Natural killer cell treated with Interleukin-12 subunit alpha and Interleukin-12 subunit beta and Interleukin-15 and Interleukin-18, amount 100 ng/mL, for 72 hours (primary cell): ENCODE measurements around the gene EXOC3L1. TPM values are rescaled to one million over a fixed set of nuclear protein-coding genes. Genes with fewer than 3 reads are reported as not detected.

Experiments
- ATAC-seq, 2 donors: fragments of 150-1000 bp; cut with Tn5 transposase in 1 of 2; sonication (Bioruptor Pico), chemical (Tn5 transposase) in 1 of 2; 2 replicates each; pipeline ENCODE4 v1.10.0; 2021
- DNase-seq: peaks from one replicate; pipeline ENCODE4 v3.0.0; 2022; ENCODE audit warnings: low spot score
- H3K27ac Mint-ChIP-seq, 2 donors: 1 replicate in 1 of 2; 2 replicates in 1 of 2; pipeline ENCODE4 v1.8.0; 2022; ENCODE audit warnings: mixed read lengths in 2 of 2, mild to moderate bottlenecking in 1 of 2, moderate library complexity in 1 of 2
- H3K27me3 Mint-ChIP-seq, 2 donors: 1 replicate in 1 of 2; 2 replicates in 1 of 2; pipeline ENCODE4 v1.8.0; 2022; ENCODE audit warnings: mixed read lengths in 2 of 2
- H3K36me3 Mint-ChIP-seq: one replicate; pipeline ENCODE4 v1.8.0; 2022; ENCODE audit warnings: mixed read lengths
- H3K4me1 Mint-ChIP-seq, 2 donors: 1 replicate in 1 of 2; 2 replicates in 1 of 2; pipeline ENCODE4 v1.8.0; 2022; ENCODE audit warnings: low read depth in 2 of 2, mixed read lengths in 2 of 2, mild to moderate bottlenecking in 1 of 2
- H3K4me3 Mint-ChIP-seq: one replicate; pipeline ENCODE4 v1.8.0; 2022; ENCODE audit warnings: mixed read lengths
- H3K9me3 Mint-ChIP-seq: 2 replicates; pipeline ENCODE4 v1.8.0; 2022; ENCODE audit warnings: mixed read lengths
- total RNA-seq, 2 donors: library from RNA; stranded (reverse); gene quantifications; one replicate each; pipeline ENCODE4 v1.2.3, GENCODE V29; 2022

EXOC3L1 gene
- total RNA-seq, 2 donors from 2014 or later, result 0.38 TPM; not detected in 1

DNA sequence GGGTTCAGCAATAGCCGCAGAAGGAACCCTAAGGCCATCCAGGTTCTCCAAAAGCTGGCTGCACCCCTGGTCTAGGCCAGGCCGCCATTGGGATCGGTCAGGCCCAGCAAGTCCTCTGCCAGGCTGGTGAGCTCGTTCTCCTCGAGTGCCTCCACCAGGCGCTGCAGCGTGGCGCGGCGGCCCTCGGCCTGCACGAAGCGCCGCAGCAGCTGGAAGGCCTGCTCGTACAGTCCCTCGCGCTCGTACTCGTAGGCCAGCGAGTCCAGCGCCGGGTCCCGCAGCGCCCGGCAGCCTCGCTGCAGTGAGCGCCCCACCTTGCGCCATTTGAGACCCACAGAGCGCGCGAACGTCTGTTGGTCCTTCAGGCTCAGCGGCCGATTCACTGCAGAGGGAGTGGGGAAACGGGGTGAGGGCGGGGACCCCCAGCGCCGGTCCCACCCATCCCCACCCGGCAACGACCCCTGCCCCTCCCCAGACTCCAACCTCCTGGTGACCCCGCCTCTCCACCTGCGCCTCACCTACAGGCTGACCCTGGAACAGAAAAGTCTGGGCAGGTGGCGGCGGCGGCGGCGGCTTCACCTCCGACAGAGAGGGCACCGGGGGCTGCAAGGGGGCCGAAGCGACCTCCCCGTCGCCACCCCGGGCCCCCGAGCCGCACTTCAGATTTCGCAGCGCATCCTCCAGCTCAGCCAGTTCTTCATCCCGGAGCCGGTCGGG, 35.2 kb downstream of the EXOC3L1 start:
- H3K9me3 Mint-ChIP-seq, result no peaks in the 10 kb centered on the region
- H3K36me3 Mint-ChIP-seq, result no peaks in the 10 kb centered on the region
- peaks cover 7 to 12% of the 10 kb centered on the region in 2 donors for H3K27me3 Mint-ChIP-seq
- ATAC-seq (no peak), DNase-seq (no peak)
- H3K4me3 Mint-ChIP-seq, result peak overlapping the region; percentile 44
- H3K4me1 Mint-ChIP-seq, result peaks cover 29 to 42% of the 10 kb centered on the region in 2 donors
- no peak overlapping the region for H3K27ac Mint-ChIP-seq

- no peak overlapping the region for H3K27ac Mint-ChIP-seq
- H3K4me1 Mint-ChIP-seq, result peaks cover 8 to 22% of the 10 kb centered on the region in 2 donors
- ATAC-seq, result no peak
Measured at GRCh38 chr16:67151431-67152097, 38.4 kb downstream of the EXOC3L1 start.

DNA sequence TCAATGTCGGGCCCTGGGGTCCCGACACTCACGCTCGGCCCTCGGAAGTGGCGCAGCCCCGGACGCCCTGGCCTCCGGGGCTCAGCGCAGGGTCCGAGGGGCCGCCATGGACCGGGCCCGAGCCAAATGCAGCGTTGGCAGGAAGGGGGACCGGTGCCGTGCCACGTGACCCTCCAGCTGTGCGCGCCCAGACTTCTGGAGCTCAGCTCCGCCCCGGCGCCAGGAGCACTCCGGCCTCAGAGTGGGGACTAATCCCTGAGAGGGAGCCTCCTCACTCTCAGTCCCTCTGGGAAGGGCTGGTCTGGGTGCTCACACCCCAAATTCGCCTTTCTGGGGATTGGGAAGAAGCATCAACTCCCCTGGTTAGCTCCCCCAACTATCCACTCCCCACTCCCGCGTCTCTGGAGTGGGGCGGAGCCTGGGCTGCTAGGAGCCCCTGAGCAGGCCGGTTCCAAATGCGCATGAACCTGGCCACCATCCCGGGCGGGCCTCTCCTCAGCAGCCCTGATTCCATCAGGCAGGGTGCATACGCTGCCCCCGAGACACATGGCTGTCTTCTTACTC, 39.0 kb downstream of the EXOC3L1 start, which contains the start of gene B3GNT9:
TSS of gene B3GNT9 (minus strand) at position 166 of the 564 bp plus-strand sequence. CDS start 513 bp downstream, outside the sequence.
- Mint-ChIP-seq H3K27me3 (peaks cover 7 to 12% of the 10 kb centered on the region in 2 donors), H3K9me3 (no peaks in the 10 kb centered on the region), H3K27ac (no peak within 1 kb of the TSS), H3K4me1 (peaks cover 8 to 16% of the 10 kb centered on the region in 2 donors), H3K4me3 (peak within 1 kb of the TSS; percentile 60), H3K36me3 (peaks cover 5% of the 10 kb centered on the region)
- DNase-seq (no peak), ATAC-seq (peak; percentile 32 to 62)

More at GRCh38 chr16:67151431-67152097, 38.4 kb downstream of the EXOC3L1 start:
- H3K9me3 Mint-ChIP-seq, result no peaks in the 10 kb centered on the region
- peaks cover 7 to 12% of the 10 kb centered on the region in 2 donors for H3K27me3 Mint-ChIP-seq
- peaks cover 5% of the 10 kb centered on the region for H3K36me3 Mint-ChIP-seq
- H3K4me3 Mint-ChIP-seq, result peak overlapping the region; percentile 60
- no peak for DNase-seq

DNA sequence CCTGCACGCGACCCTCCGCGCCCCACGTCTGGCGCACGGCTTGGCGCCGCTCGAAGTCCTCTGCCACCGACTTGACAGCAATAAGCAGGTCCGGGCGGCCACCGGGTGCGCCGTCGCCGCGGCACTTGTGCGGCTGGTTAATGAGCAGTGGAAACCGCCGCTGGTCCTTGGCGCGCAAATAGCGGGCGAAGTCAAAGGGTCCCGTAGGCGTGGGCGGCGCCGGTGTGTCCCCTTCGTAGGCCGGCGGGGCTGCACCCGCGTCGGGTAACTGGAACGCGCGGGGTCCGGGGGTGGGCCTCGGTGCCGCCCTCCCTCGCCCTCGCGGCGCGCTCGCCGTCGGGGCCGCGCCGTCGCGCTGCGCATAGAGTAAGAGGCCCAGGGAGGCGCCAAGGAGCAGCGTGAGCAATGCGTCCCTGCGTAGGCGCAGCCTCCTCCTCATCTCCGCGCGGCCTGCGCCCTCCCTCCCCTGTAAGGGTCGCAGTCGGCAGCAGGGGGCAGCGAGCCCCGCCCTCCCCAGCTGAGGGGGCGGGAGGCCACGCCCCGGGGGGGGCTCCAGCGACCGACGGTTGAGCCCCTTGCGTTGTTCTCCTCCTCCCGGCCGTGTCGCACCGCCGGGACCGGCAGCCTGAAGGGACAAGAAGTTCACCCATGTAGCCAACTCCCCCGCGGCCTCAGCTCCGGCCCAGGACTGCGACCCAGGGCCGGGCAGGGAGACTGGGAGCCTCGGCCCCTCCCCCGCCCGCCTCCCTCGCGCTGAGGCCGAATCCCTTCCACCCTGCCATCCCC, 39.7 kb downstream of the EXOC3L1 start:
- H3K27me3 Mint-ChIP-seq, result peaks cover 7 to 12% of the 10 kb centered on the region in 2 donors
- DNase-seq (no peak), ATAC-seq (peak; percentile 59 to 61)
- peaks cover 5% of the 10 kb centered on the region for H3K36me3 Mint-ChIP-seq
- no peak overlapping the region for H3K27ac Mint-ChIP-seq
- H3K9me3 Mint-ChIP-seq, result no peaks in the 10 kb centered on the region
- H3K4me3 Mint-ChIP-seq, result no peak overlapping the region
- peaks cover 8 to 14% of the 10 kb centered on the region in 2 donors for H3K4me1 Mint-ChIP-seq

GRCh38 chr16:67149276-67150046, 40.5 kb downstream of the EXOC3L1 start:
- peak overlapping the region; percentile 22 for H3K4me3 Mint-ChIP-seq
- H3K27me3 Mint-ChIP-seq, result peaks cover 7 to 12% of the 10 kb centered on the region in 2 donors
- ATAC-seq, result no peak
- no peak overlapping the region for H3K27ac Mint-ChIP-seq
- DNase-seq, result peak; percentile 51
- peaks cover 9% of the 10 kb centered on the region for H3K36me3 Mint-ChIP-seq
- H3K4me1 Mint-ChIP-seq, result peaks cover 8 to 13% of the 10 kb centered on the region in 2 donors
- H3K9me3 Mint-ChIP-seq, result no peaks in the 10 kb centered on the region

- ATAC-seq, result no peak
- Mint-ChIP-seq H3K4me3 (peak overlapping the region; percentile 22), H3K27me3 (peaks cover 7 to 12% of the 10 kb centered on the region in 2 donors), H3K9me3 (no peaks in the 10 kb centered on the region), H3K4me1 (peaks cover 8 to 12% of the 10 kb centered on the region in 2 donors), H3K27ac (no peak overlapping the region), H3K36me3 (peaks cover 12% of the 10 kb centered on the region)
- peak; percentile 49 for DNase-seq
Measured at GRCh38 chr16:67148656-67149275, 41.2 kb downstream of the EXOC3L1 start.

DNA sequence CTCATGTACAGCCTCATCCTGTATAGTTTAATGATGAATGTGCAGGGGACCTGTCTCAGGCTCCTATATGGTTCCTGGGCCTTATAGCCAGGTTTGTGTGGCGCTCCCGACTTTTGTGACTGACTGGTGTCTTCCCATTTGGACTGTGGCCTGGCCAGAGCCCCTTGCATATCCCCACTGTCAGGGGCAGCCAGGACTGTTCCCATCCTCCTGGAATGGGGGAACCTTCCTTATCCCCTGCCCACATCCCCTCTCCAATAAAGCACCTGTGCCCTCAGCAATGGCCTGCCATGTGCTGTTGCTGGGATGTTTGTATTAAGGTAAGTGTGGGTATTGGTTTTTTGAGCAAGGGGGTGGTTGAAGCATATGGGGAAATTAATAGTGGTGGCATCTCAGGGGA, 41.7 kb downstream of the EXOC3L1 start:
- DNase-seq (no peak), ATAC-seq (no peak)
- Mint-ChIP-seq H3K27ac (no peak overlapping the region), H3K36me3 (peaks cover 12% of the 10 kb centered on the region), H3K4me3 (no peak overlapping the region), H3K27me3 (peaks cover 7 to 12% of the 10 kb centered on the region in 2 donors), H3K4me1 (peaks cover 6 to 9% of the 10 kb centered on the region in 2 donors), H3K9me3 (no peaks in the 10 kb centered on the region)

GRCh38 chr16:67147437-67148140, 42.3 kb downstream of the EXOC3L1 start:
- H3K27ac Mint-ChIP-seq, result no peak overlapping the region
- no peak for DNase-seq
- no peak for ATAC-seq

DNA sequence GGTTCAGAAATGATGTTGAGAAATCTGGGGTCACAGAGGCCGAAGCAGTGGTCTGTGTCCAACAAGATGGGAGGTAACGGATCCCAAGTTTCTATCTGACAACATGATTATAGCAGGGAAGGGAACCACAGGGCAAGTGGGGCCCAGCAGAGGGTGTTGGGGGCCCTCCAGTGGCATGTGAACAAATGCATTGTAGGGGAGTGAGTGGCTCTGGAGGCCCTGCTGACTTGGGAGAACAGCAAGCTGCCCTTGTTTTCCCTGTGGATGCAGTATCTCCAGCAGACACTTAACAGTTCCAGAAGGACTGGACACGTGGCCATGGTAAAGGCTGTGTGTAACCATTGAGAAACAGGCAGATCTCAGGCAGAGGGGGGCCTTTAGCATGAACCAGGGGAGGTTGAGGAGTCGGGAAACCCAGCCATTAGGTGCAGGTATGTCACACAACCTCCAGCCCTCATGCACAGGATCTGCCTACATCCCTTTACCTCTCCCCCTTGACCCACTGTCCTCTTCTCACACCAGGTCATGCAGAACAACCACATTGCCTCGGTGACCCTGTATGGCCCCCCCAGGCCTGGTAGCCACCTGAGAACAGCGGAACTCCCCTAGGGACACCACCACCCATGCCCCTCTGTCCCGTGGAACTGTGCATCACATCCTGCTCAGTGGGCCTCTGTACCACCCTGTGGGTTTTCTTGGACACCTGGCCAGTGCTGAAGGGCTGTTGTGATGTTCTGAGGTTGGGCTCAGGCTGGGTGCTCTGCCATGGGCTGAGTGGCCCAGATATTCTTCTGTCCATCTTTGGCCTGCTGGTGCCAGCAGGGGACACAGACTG, 43.2 kb downstream of the EXOC3L1 start:
- DNase-seq, result no peak
- peaks cover 12% of the 10 kb centered on the region for H3K36me3 Mint-ChIP-seq
- H3K9me3 Mint-ChIP-seq, result no peaks in the 10 kb centered on the region
- H3K4me1 Mint-ChIP-seq, result peaks cover 0 to 2% of the 10 kb centered on the region in 2 donors
- no peak overlapping the region for H3K4me3 Mint-ChIP-seq
- peaks cover 0 to 5% of the 10 kb centered on the region in 2 donors for H3K27me3 Mint-ChIP-seq
- H3K27ac Mint-ChIP-seq, result no peak overlapping the region
- ATAC-seq, result no peak

More at GRCh38 chr16:67147437-67148140, 42.3 kb downstream of the EXOC3L1 start:
- H3K9me3 Mint-ChIP-seq, result no peaks in the 10 kb centered on the region
- peaks cover under 1 to 5% of the 10 kb centered on the region in 2 donors for H3K27me3 Mint-ChIP-seq
- peaks cover 0 to 2% of the 10 kb centered on the region in 2 donors for H3K4me1 Mint-ChIP-seq
- no peak overlapping the region for H3K4me3 Mint-ChIP-seq
- peaks cover 12% of the 10 kb centered on the region for H3K36me3 Mint-ChIP-seq

DNA sequence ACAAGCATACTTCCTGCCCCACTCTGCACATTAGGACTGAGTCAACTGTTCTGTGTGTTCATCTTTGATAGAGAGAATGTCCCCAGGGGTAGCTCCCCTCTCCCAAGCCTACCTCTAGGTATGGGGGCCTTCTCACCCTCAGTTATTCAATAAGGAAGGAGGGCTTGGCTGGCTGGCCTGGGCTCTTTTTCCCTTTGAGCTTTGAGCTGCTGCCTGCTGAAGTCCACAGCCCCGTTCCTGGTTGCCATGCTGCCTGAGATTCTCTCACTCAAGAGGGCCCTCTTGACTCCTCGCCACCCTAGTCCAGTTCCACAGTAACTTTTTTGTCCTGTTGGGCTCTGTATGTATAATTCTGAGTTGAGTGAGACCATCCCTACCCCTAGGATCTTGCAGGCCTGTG, 44.2 kb downstream of the EXOC3L1 start:
- DNase-seq (no peak), ATAC-seq (no peak)
- H3K9me3 Mint-ChIP-seq, result no peaks in the 10 kb centered on the region
- H3K27me3 Mint-ChIP-seq, result no peaks in the 10 kb centered on the region
- no peak overlapping the region for H3K4me3 Mint-ChIP-seq
- H3K4me1 Mint-ChIP-seq, result peaks cover 0 to 2% of the 10 kb centered on the region in 2 donors
- no peak overlapping the region for H3K27ac Mint-ChIP-seq
- H3K36me3 Mint-ChIP-seq, result peaks cover 17% of the 10 kb centered on the region

DNA sequence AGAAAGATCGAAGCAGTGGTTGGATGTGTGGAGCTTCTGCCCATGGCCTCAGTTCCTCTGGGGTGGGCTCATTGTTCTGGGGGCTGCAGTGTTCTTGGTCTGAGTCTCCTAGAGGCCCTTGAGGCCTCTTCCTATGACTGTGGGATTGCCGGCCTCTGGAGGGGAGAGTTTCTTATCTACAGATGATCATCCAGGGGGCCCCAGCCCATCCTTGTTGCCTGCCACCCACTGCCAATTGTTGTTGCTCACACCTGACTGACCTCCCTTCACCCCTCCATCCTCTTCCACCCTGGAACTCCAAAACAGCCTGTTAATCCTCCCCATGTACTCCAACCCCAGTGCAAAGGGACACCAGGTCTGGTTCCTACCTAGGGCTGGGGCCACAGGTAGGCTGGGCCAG, 45.0 kb downstream of the EXOC3L1 start:
- ATAC-seq (no peak), DNase-seq (no peak)
- Mint-ChIP-seq H3K9me3 (no peaks in the 10 kb centered on the region), H3K4me1 (peaks cover 0 to 2% of the 10 kb centered on the region in 2 donors), H3K36me3 (peaks cover 23% of the 10 kb centered on the region), H3K4me3 (no peak overlapping the region), H3K27ac (no peak overlapping the region), H3K27me3 (no peaks in the 10 kb centered on the region)
